SIG-M5 treated with dmso at 0.1 percent for 504 hours (cell line): ENCODE data around the gene GPR12.
A peak's percentile ranks its signal among the peaks of the same experiment; 100 is the strongest.
"Not testable (repeated sequence)": the region's sequence is repeated elsewhere in the genome, so short reads cannot be mapped to it uniquely, and the experiment has no call there.

Source experiments
- DNase-seq: peaks from one replicate; lab custom pipeline; 2025; ENCODE audit not compliant: unreplicated experiment; lab: John Stamatoyannopoulos, UW

The GPR12 gene

GRCh38 chr13:26749285-26749684 lies 11.3 kb downstream of the GPR12 start:
- no peak for DNase-seq

DNA sequence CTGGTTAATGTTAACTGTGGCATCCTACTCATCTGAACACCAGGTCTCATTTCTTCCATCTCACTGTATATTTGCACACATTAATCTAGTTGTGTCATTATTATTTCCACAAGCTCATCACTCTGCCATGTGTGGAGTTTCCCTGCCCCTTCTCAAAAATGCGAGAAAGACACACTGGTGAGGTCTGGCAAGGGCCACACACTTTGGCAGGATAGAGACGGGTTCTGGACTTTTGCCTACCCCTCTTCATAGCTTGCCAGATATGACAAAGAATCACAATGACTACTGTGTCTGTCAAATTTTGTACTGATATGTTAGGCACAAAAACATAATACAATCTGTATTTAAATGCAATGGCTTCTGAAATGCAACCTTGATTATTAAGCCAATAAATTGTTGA lies 12.9 kb downstream of the GPR12 start:
- DNase-seq = no peak

GRCh38 chr13:26743971-26744370 lies 16.6 kb downstream of the GPR12 start:
- DNase-seq = no peak

- no peak for DNase-seq
Observed at GRCh38 chr13:26742691-26743358, 17.8 kb downstream of the GPR12 start.

DNA sequence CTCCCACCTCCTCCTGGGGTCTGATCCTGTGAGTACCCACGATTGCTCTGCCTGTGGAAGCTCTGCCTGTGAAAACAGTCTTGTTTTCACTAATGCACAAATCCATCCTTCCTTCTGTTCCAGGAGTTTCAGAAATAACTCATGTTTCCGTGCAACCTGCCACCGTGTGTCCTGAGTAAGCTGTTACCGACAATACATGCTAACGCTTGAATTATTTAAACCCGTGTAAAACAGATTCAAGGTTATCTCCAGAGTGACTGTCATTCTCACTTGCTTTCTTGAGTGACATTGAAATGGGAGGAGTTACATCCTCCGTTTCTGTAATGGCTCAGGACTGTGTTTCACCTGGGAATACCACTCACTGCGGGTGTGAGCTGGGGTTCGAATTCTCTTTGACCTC lies 24.9 kb downstream of the GPR12 start:
- no peak for DNase-seq

- peak; percentile 17 for DNase-seq
Observed at GRCh38 chr13:26727633-26728032, 33.0 kb downstream of the GPR12 start.

- DNase-seq = no peak
Observed at GRCh38 chr13:26727122-26727521, 33.5 kb downstream of the GPR12 start.

DNA sequence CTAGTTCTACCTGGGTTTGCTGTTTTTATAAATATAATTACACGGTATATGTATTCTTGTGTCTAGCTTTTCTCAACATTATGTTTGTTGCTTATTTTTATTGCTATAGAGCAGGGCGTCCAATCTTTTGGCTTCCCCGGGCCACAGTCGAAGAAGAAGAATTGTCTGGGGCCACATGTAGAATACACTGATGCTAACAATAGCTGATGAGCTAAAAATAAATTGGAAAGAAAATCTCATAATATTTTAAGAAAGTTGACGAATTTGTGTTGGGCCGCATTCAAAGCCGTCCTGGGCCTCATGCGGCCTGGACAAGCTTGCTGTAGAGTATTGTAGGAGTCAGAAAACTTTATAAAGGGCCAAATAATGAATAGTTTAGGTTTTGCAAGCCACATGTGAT lies 33.9 kb downstream of the GPR12 start:
- DNase-seq = no peak

DNA sequence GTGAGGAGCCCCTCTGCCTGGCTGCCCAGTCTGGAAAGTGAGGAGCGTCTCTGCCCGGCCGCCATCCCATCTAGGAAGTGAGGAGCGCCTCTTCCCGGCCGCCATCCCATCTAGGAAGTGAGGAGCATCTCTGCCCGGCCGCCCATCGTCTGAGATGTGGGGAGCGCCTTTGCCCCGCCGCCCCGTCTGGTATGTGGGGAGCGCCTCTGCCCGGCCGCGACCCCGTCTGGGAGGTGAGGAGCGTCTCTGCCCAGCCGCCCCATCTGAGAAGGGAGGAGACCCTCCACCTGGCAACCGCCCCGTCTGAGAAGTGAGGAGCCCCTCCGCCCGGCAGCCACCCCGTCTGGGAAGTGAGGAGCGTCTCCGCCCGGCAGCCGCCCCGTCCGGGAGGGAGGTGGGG lies 37.0 kb downstream of the GPR12 start:
- DNase-seq = not testable (repeated sequence)

- no peak for DNase-seq
Observed at GRCh38 chr13:26722321-26722720, 38.3 kb downstream of the GPR12 start.

DNA sequence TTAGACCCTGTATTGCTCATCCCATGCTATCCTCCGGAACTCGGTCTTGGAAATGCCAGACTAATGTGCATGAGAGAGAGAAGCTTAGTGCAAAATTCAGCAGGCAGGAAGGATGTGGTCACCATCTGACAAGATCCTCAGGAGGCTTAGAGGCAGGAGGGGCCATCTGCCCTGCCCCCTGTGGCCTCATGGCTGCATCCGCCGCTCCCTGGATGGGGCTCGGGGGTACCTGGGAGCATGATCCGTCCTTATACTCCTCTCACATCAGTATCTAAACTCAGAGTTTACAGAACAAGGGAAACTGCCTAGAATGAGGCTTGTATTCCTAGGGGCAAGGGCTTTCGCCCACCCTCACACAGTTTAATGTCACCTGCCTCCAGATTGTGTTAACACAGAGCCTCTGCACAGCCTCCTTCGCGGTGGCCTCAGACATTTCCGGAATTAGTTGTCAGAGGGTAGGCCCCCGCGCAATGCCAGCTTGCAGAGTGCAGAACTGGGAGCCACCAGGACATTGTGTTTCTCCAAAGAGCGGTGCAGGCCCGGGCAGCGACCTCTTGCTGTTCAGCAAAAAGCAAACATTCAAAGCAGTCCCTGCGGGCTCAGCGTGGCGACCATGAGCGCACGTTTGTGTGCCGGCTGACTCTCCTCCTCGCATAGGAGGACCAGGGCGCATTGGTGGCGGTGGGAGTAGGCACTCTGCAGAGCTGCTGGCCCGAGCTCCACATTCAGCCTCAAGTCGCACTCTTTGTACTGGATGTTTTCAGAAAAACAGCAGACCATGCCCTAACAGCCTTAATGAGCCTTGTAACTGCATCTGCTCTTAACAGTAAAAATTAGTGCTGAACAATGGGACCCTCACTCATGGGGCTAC lies 39.1 kb downstream of the GPR12 start:
- peak; percentile 84 for DNase-seq

DNA sequence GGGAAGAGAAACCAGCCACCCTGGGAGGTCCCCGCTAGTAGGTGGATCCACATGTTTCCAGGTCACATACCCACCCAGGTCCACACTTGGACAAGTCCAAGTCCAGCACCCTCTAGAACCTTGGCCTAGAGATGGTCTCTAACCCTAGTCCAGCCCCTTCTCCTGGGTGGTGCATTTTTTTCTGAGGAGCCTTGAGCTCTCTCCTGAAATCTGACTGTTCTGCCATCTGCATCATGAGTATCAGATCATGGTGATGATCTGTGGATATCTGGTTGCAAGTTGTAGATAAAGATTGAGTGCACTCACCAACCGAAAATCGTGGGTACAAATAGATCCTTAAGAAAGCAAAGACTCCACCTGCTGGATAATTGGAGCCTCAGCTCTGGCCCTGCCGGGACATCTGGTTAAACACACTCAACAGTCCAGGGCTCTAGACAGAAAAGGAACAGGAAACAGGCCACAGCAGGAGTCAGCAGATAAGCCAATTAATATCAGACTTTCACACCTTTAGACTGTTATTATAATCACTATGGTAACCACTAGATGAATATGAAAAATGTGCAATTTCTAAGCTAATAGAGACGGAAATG lies 41.1 kb downstream of the GPR12 start:
- peak; percentile 70 for DNase-seq

DNA sequence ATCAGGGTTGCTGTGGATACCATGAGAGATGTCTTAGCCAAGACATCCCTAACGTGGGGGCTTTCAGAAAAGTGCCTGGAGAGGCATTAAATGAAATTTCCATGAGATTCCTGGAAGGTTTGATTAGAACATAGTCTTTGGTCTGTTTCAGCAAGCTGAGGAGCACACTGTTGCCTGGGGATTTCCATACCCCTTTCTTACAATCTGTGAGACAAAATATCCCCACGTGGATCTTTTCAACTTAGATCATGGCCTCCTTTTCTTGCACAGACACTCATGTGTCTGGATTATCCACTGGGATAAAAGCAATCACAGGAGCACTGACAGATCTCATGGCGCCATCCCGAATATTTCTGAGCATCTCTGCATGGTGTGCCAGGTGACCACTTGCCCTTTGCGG lies 41.7 kb downstream of the GPR12 start:
- no peak for DNase-seq

GRCh38 chr13:26718146-26718545 lies 42.4 kb downstream of the GPR12 start:
- DNase-seq = no peak

DNA sequence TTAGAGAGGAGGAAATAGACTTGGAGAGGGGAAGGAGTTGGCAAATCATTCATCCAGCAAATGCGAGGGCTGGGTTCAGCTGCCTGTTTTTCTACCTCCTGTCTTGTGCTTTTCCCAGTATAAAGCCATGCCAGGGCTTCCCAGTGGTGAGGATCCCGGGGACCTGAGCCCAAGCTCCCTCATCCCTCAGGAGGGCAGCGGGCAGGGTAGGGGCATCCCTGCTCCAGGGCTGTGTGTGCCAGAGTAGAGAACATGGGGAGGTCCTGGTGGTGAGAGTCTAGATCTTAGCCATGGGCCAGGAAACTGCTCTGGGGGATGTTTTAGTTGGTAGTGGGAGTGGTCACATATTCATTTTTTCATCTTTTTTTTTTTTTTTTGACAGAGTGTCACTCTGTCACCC lies 43.6 kb downstream of the GPR12 start:
- DNase-seq = no peak

DNA sequence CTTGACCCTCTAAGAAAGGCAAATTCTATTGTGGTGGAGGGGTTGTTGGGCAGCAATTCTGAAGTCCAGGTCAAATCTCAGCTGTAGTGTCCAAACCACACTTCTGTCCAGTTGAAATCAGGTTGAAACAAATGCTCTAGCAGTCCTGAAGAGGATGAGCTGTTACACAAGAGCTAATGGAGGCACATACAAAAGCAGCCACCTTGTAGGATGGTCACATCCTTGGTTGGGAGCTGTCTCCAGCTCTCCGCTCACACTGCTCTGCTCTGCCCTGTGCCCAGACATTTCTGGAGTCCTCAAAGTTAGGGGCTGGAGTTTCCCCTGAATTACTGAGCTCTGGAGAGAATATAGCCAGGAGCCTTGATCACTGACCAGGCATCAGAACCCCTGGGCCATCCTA lies 47.2 kb downstream of the GPR12 start:
- no peak for DNase-seq

- DNase-seq = no peak
Observed at GRCh38 chr13:26711211-26711610, 49.4 kb downstream of the GPR12 start.

DNA sequence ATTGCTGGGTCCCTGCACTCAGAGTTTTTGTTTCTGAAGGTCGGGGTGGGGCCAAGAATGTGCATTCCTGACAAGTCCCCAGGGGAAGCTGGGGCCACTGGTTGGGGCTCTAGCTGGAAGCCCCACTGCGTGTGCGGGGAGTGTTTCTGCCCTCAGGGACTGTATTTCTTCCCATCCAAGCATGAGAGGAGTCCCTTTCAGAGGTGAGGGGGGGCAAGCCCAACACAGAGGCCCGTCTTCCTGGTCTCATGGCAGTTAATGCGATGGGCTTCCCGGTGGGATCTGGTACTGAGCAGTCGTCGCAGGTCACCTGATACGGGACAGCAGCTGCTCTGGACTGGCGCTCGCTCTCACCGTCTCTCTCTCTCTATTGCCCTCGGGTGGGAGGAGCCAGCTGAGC lies 50.4 kb downstream of the GPR12 start:
- DNase-seq = no peak

GRCh38 chr13:26709461-26709860 lies 51.1 kb downstream of the GPR12 start:
- DNase-seq = no peak

GRCh38 chr13:26708007-26708297 lies 52.6 kb downstream of the GPR12 start:
- no peak for DNase-seq

DNA sequence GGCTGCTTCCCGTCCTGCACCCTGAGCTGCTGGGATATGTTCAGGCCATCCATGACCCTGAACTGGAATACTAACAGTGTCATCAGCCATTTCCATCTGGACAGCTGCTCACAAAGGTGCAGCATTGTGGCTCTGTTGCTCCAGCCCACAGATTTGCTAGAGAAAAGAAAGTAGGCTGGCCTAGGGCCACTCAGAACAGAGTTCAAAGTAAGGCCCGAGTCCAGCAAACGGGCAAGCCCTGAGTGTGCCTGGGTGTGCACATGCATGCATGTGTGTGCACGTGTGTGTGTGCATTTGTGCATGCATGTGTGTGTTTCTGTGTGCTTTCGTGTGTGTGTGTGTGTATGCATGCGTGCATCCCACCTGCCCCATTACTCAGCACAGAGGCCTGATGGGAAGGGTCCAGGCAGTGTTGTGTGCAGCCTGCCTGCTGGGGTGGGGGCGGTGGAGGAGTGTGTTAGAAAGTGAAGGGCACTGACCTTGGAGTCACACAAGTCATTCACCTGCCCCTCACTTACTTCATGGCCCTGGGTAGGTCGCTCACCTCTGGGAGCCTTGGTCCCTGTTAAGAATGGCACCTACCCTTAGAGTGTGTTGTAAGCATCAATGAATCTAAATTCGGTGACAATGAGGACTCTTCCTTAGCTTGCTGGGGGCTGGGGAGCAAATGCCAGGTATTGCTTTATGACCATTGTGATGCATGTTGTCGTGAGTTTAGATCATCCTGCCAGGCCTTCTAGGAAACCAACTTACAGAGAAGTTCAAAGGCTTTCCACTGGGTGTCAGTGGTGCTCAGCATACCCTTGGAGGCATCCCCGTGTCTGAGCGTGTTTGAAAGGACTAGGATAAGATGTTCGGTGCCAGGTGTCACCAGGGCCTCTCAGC lies 53.2 kb downstream of the GPR12 start:
- DNase-seq = peak; percentile 75
